ENCODE measurements around the gene PIP4K2C.

The PIP4K2C gene

DNA sequence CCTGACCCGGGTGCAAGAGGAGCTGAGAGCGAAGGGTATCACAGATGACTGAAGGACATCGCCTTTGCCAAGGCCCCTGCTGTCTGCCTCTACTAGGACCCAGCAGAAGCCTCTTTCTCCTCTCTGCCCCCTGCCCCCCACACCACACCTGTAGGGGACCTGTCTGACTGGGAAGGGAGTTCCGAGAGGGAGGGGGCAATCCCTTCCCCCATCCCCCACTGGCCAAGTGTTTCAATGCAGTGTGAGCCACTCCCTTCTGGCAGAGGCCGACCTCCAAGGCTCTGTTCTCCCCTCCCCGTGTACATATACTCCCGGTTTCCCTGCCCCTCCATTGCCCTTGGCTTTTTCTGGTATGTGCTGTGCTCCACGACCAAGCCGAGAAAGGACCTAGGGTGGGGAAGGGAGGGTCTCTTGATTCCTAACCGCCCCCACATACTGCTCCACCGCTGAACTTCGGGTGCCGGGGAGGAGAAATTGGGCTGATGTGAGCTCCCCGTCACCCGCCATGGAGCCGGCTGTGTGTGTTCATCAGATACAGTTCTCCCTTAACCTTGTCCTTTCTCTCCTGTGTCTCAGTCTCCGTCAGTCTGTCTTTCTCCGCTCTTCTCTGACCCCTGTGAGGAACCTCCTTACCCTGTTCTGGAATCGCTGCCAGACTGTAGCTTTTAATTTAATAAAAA, 18.2 kb downstream of the PIP4K2C start:
- no peak for DNase-seq (ENCODE audit: low read depth)
- H3K4me3 ChIP-seq (ENCODE audit: control insufficient read depth, low read depth, low read length), result no peak overlapping the region
- TF ChIP-seq, protein P1, sequence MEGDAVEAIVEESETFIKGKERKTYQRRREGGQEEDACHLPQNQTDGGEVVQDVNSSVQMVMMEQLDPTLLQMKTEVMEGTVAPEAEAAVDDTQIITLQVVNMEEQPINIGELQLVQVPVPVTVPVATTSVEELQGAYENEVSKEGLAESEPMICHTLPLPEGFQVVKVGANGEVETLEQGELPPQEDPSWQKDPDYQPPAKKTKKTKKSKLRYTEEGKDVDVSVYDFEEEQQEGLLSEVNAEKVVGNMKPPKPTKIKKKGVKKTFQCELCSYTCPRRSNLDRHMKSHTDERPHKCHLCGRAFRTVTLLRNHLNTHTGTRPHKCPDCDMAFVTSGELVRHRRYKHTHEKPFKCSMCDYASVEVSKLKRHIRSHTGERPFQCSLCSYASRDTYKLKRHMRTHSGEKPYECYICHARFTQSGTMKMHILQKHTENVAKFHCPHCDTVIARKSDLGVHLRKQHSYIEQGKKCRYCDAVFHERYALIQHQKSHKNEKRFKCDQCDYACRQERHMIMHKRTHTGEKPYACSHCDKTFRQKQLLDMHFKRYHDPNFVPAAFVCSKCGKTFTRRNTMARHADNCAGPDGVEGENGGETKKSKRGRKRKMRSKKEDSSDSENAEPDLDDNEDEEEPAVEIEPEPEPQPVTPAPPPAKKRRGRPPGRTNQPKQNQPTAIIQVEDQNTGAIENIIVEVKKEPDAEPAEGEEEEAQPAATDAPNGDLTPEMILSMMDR (IDR thresholded peaks at IDR 0.05; ENCODE audit: control insufficient read depth, insufficient read depth, low read depth, low read length, missing control alignments), result no peak

DNA sequence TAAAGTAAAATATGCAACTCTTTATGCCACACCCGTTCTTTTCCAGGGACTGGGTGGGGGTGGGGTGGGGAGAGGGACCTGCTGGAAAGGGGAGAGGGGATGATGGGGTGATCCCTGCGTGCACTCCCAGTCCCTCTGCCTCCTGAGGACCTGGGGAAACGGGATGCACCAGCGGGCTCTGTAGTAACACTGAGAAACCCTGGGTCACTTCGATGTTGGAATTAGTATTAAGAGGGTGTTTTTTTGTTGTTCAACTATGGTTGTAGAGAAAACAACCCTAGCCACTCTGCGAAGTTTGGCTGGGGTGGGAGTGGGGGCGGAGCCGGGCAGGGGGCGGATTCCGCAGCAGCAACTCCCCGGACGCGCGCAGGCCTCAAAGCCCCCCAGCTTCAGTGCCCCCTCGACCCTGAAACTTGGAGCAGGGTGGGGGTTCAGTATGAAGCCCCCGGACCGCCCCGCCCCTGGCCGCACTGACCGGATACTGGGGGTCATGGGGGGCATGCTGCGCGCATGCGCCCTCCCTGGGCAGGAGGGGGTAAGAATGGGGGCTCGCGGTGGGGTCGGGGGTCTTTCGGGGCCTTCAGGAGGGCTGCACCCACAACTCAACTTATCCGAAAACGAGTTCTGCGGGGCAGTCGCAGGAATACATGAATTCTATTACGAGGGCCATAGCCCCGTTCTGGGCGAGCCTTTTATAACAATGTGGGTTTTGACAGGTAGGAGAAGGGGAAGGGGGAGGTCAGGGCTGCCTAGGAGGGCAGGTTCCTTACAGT, 19.0 kb downstream of the PIP4K2C start:
- TF ChIP-seq, protein P1 (IDR thresholded peaks at IDR 0.05; ENCODE audit: control insufficient read depth, insufficient read depth, low read depth, low read length, missing control alignments), result no peak
- no peak for DNase-seq (ENCODE audit: low read depth)
- H3K4me3 ChIP-seq (ENCODE audit: control insufficient read depth, low read depth, low read length), result no peak overlapping the region

DNA sequence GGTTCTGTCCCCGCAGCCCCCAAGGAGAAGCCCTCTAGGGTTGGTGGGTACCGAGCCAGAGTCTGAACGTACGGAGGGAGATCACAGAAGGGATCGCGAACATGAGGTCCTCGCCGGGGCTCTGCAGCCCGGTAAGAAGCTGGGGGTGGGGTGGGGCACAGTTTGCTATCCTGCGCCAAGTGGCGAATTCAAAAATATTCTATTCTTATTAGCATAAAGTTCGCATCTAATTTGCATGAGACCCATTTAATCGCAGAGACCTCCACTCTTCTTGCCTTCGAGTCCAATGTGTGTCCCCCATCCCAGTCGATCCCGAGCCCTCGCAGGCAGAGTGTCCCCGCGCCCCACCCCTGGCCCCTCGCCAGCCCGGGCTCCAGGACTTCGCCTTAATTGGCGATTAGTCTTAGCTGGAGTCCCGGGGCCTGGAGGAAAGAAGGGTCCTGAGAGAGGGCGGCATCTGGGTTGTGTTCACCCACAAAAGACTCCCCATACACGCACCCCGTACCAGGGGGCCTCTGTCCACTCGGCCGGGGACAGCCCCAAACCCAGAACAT, 19.6 kb downstream of the PIP4K2C start:
- peak overlapping the region; percentile 74 for H3K4me3 ChIP-seq (ENCODE audit: control insufficient read depth, low read depth, low read length)
- no peak for DNase-seq (ENCODE audit: low read depth)
- TF ChIP-seq, protein P1 (IDR thresholded peaks at IDR 0.05; ENCODE audit: control insufficient read depth, insufficient read depth, low read depth, low read length, missing control alignments), result no peak

DNA sequence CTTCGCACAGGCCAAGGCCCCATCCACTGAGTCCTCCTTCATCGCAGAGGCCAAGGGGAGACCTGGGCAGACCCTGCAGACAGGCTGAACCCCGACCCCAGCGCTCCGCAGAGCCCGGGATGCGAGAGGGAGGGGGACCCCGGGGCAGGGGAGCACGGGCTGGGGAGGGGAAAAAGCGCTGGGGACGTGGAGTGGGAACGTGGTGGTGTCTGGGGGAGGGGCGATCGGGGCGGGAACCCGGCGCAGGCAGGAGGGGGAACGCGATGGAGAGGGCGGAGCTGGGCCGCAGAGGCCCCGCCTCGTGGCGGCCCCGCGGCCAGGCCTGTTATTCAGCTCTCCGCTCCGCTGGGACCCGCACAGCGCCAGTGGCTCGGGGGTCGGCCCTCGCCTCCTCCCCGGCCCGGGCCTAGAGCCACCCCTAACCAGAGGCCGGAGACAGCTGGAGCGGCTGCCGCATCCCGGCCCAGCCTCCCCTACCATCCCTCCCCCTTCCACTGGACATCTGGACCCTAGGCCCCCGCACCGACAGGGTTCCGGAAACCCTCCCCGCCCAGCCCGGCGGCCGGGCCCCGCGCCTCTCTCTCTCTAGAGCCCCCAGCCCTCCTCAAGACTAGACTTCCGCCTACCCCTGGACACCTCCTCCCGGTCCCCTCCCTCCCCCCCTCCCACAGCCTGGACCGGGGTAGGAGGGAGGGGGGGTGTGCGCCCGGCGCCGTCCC, 20.3 kb downstream of the PIP4K2C start, which contains the start of gene ARHGEF25:
Gene ARHGEF25 (plus strand): TSS at position 328 of the 719 bp plus-strand sequence. CDS start 460 bp downstream, outside the sequence.
- peak within 1 kb of the TSS; percentile 74 for H3K4me3 ChIP-seq (ENCODE audit: control insufficient read depth, low read depth, low read length)
- DNase-seq (ENCODE audit: low read depth), result no peak
- TF ChIP-seq, protein P1 (IDR thresholded peaks at IDR 0.05; ENCODE audit: control insufficient read depth, insufficient read depth, low read depth, low read length, missing control alignments), result no peak

DNA sequence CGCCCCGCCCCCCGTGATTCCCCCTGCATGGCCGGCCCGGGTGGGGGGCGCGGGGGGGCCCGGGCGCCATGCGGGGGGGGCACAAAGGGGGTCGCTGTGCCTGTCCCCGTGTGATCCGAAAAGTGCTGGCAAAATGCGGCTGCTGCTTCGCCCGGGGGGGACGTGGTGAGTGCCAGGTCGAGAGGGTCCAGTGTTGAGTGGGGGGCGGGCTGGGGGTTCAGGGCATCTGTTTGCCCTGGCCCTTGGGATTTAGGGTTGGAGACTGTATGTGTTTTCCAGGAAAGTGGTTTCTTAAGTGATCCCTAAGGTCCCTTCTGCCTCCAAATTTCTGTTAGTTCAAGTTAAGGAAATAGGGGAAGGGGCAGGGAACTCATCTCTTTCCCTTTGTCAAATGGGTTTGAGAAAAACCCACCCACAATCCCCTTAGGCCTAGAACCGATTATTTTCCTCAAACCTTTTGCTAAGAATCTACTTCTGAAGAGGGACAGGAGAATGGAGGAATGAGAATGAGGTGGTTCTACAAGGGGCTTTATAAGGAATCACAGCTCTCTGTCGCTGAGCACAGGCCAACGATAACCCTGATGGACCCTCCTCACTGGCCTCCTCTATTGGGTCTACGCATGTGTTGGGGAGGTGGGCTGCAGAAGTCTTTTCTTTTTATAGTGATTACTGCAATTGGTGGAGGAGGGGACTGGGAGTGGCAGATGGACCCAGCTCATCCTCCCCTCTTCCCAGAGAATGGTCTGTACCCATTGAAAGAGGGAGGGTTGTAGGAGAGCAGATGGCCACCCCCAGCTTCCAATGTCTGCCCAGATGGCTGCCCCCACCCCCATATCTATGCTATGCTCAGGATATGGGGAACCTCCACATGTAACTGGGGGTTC, 21.1 kb downstream of the PIP4K2C start:
- no peak for DNase-seq (ENCODE audit: low read depth)
- TF ChIP-seq, protein P1 (IDR thresholded peaks at IDR 0.05; ENCODE audit: control insufficient read depth, insufficient read depth, low read depth, low read length, missing control alignments), result no peak

More for the DNA sequence above, 21.1 kb downstream of the PIP4K2C start:
- H3K4me3 ChIP-seq (ENCODE audit: control insufficient read depth, low read depth, low read length), result peak overlapping the region; percentile 74
